HG03039 (cell line): Measurements from ENCODE around the gene AGK.

Experiments used
- ATAC-seq: cut with Tn5 transposase; IDR thresholded peaks from one replicate; pipeline ENCODE4 v1.9.1; 2021; ENCODE audit warnings: mild to moderate bottlenecking, moderate library complexity; ENCODE audit not compliant: unreplicated experiment

AGK gene

GRCh38 chr7:141584935-141585334, 33.7 kb downstream of the AGK start:
- no peak for ATAC-seq

DNA sequence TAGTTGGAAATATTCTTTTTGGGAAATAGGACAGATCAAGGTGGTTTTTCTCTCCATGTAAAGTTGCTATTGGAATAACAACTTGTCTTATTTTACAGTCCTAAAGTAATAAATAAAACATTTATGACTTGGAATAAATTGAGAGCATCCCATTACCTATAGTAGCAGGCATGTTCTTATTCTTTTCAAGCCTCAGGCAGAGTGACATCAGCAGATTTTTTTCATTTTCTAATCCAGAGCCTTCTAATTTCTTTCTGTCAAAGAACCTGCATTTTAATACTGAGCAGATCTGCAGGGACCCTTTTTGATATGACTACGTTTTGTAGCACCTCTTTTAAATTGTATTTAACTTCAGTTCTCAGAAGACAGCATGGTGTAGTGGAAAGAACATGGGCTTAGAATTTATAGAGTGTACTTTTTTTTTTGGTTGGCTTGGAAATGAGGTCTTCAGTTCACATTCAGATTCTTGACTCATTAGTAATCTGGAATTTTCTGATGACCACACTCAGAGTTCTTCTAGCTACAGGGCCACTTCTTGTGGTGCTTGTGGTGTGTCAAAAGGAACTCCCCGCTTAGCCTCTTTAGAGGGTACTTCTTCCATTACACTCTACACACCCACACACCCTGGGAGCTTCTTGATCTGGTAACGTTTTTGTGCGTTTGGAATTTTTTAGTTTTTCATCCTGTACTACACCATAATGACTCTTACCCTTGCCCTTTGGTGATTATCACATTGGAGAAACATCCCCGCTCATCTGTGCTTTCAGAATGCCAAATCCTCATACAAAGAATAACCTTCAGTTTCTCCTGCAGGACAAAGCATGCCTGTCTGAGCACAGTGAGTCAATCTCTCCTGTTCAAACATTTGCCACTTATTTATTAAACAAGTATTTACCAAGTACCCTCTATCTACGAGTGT, 34.6 kb downstream of the AGK start:
- ATAC-seq, result peak; percentile 90

DNA sequence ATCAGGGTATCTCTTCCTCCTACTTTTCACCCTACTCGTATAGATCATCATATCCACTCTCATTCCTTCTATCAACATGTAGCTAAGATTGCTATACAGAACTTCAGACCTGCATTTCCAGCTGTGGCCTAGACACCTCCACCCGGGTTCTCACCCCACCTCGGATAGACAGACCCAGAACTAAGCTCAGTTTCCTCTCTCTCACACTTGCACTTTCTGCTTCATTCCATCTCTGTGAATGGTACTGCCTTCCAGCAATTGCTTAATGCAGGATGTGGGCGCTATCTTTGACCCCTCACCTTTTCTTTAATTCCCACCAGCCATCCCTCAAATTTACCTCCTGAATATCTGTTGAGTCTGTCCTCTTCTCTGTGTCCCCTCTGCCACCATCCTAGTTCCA, 35.7 kb downstream of the AGK start:
- ATAC-seq, result no peak

- no peak for ATAC-seq
Measured at GRCh38 chr7:141587304-141587703, 36.1 kb downstream of the AGK start.

GRCh38 chr7:141588912-141589311, 37.7 kb downstream of the AGK start:
- no peak for ATAC-seq

- no peak for ATAC-seq
Measured at GRCh38 chr7:141590071-141590470, 38.9 kb downstream of the AGK start.

GRCh38 chr7:141590666-141591065, 39.5 kb downstream of the AGK start:
- ATAC-seq, result no peak

DNA sequence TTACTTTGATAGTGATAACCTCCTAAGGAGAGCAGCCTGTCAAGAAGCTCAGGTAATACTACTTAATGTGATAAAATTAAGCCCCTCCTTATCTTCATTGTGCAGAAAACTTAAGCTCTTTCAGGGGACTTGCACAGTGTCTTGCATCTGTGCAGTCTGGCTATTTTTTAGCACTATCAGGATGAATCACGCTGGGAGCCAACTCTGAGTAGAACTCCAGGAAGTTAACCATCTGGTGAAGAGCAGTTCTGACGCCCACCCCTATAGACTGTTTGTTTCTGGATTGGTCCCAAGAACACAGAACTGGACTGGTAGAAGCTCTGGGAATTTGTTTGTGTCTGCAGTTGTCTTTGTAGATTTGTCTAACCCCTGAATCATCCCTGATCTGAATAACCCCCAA, 41.9 kb downstream of the AGK start:
- ATAC-seq, result no peak

GRCh38 chr7:141597966-141598365, 46.8 kb downstream of the AGK start:
- no peak for ATAC-seq

DNA sequence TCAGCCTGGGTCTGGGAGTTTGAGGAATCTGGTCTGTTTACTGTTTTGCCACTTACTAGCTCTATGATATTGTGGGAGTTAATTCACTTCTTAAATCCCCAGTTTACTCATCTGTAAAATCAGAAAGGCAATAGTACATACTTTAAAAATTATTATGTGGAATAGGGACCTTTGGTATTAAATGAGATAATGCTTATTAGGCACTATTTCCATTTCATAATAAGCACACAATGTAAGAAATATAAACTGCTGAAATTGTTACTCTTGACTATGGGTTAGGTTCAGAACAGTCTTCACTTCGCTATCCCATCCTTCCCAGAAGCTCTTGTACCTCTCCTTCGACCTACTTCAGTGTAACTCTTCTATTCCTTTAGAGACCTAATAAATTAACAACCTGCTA, 47.2 kb downstream of the AGK start:
- ATAC-seq, result no peak

DNA sequence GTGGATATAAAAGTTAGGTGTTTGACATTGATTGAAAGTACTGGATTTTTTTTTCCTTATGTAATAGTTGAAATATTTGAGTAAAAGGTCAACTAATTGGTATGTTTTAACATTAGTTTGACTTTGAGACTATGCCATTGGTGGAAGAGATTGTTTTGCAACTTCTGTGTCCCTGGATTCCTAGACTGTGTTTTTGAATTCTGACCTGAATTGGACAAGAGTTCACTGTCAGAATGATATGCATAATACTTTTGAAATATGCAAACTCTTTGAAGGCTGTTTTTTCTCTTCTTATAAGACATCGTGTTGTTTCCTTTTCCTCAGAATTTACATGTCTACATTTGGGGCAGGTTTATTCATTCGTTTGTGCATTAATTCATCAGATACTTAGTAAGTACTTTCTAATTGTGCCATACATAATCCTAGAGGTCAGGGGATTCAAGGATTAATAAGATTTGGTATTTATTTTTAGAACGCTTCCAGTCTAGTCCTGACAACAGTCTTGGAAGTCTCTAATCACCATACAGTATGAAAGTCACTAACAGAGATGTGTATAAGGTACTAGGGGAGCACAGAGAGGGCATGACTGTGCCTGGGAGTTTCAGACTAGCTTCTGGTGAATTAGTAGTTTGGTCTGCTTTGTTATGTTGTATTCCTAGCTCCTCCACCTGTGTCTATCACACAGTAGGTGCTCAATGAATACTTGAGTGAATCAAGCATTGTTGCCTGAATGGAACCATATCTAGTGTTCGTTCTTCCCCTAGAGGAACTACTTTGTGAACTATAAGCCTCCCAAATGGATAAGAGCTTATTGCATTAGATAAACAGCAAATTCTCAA, 49.2 kb downstream of the AGK start:
- ATAC-seq, result no peak

DNA sequence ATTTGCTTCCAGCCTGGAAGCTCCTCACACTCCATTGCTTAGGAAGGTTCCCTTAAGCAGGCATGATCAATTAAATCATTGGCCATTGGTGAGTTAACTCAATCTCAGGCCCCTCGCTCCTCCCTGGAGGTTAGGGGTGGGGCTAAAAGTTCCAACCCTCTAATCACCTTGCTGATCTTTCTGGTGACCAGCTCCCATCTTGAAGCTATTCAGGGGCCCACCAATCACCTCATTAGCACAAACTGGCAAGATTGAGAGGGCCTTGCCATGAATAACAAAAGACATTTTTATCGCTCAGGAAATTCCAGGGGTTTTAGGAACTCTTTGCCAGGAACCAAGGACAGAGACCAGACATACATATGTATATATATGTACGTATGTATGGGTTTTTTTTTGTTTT, 58.4 kb downstream of the AGK start:
- no peak for ATAC-seq

GRCh38 chr7:141610671-141611070, 59.5 kb downstream of the AGK start:
- no peak for ATAC-seq

GRCh38 chr7:141612861-141613260, 61.7 kb downstream of the AGK start:
- ATAC-seq, result no peak

- ATAC-seq, result no peak
Measured at GRCh38 chr7:141617280-141617679, 66.1 kb downstream of the AGK start.

DNA sequence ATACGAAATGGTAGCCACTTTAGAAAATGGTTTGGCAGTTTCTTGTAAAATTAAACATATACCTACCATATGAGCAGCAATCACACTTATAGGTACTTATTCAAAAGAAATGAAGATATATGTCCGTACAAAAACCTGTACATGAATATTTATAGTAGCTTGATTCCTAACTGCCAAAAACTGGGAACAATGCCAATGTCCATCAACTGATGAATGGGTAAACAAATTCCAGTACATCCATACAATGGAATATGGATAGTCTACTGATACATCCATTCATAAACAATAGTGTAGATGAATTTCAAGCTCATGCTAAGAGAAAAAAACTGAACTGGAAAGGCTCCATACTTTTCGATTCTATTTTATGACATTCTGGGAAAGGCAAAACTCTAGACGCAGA, 68.5 kb downstream of the AGK start:
- ATAC-seq, result no peak

GRCh38 chr7:141624763-141625162, 73.6 kb downstream of the AGK start:
- ATAC-seq, result no peak

- ATAC-seq, result no peak
Measured at GRCh38 chr7:141630621-141631020, 79.4 kb downstream of the AGK start.

DNA sequence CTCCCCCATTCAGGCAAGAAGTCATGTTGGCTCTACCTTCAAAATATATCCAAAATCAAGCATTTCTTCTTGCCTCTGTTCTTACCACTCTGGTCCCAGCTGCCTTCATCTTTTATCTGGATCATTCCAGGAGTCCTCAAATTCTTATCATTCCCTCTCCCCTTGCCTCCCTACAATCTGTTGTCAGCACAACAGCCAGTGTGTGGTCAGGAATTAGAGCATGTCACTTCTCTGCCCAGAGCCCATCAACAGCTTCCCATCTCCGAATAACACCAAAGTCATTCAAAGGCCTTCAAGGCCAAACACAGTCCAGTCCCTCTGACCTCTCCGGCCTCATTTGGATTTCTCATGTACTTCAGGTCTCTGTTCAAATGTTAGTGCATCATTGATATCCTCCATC, 80.3 kb downstream of the AGK start:
- ATAC-seq, result no peak

DNA sequence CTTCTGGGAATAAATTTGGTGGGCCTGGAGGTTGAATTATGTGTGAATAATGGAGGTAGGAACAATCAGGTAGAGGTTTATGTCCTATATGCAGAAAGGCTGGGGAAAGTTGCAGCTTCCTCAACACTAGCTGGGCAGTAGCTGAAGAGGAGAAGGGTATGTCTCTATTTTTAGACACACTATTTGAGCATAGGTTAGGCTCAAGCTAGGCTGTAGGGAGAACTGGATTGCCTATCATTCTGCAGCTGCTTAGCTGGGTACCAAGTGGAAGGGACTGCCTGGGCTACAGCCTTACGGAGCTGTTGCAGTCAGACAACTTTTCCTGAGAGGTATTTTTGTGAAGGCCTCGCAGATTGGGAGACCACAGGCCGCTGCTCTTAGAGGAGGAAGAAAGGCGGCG, 82.9 kb downstream of the AGK start:
- ATAC-seq, result no peak

- no peak for ATAC-seq
Measured at GRCh38 chr7:141636053-141636452, 84.8 kb downstream of the AGK start.

- no peak for ATAC-seq
Measured at GRCh38 chr7:141640239-141640840, 89.1 kb downstream of the AGK start.
